ENCODE measurements around the gene LRRC4C. TPM values are rescaled to one million over a fixed set of nuclear protein-coding genes. Genes with fewer than 3 reads are reported as not detected.
A peak's percentile ranks its signal among the peaks of the same experiment; 100 is the strongest.
"Not testable (repeated sequence)": the region's sequence is repeated elsewhere in the genome, so short reads cannot be mapped to it uniquely, and the experiment has no call there.

The LRRC4C gene
- polyA plus RNA-seq, 4 donors, result 12.5 to 29.0 (median 15.0) TPM

- DNase-seq (ENCODE audit: low read depth in 4 of 4, low spot score in 3 of 4), result no peak
Measured at GRCh38 chr11:40938002-40938401, 521.5 kb downstream of the LRRC4C start.

- DNase-seq (ENCODE audit: low read depth in 4 of 4, low spot score in 3 of 4), result no peak
Measured at GRCh38 chr11:40924915-40925314, 534.5 kb downstream of the LRRC4C start.

DNA sequence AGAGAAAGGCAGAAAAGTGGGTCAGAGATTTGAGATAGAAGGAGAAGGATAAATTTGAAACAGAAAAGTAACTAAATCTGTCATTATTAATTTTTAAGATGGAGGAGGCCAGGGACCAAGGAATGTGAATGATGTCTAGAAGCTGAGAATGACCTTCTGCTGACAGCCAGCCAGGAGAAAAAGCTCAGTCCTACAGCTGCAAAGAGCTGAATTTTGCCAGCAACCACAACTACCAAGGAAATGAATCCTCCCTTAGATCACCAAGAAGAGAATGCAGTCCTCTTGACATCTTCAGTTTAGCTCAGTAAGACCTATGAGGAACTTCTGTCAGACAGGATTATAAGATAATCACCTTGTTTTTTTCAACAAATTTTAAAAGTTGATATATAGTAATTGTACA lies 538.2 kb downstream of the LRRC4C start:
- DNase-seq (ENCODE audit: low read depth in 4 of 4, low spot score in 3 of 4), result no peak

DNA sequence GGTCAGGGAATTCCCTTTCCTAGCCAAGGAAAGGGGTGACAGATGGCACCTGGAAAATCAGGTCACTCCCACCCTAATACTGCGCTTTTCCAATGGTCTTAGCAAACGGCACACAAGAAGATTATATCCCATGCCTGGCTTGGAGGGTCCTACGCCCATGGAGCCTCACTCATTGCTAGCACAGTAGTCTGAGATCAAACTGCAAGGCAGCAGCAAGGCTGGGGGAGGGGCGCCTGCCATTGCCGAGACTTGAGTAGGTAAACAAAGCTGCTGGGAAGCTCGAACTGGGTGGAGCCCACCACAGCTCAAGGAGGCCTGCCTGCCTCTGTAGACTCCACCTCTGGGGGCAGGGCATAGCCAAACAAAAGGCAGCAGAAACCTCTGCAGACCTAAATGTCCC lies 548.7 kb downstream of the LRRC4C start:
- not testable (repeated sequence) for DNase-seq (ENCODE audit: low read depth in 4 of 4, low spot score in 3 of 4)

DNA sequence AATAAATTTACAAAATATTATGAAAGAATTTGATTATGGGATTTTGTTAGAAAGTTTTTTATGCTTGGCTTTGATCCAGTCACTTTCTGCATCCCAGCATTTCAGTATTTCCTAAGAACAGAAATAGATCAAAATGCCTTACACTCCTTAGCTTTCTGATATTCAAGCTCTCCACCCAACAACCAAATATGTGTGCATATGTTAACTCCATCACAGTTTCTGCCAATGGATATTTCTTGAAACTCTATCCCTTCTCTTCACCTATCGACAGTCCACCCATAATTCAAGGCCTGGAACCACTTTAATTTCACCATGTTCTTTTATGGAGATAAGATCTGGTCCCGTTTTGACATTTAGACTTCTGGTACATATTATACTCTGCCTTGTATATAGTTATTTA lies 565.0 kb downstream of the LRRC4C start:
- no peak for DNase-seq (ENCODE audit: low read depth in 4 of 4, low spot score in 3 of 4)

DNA sequence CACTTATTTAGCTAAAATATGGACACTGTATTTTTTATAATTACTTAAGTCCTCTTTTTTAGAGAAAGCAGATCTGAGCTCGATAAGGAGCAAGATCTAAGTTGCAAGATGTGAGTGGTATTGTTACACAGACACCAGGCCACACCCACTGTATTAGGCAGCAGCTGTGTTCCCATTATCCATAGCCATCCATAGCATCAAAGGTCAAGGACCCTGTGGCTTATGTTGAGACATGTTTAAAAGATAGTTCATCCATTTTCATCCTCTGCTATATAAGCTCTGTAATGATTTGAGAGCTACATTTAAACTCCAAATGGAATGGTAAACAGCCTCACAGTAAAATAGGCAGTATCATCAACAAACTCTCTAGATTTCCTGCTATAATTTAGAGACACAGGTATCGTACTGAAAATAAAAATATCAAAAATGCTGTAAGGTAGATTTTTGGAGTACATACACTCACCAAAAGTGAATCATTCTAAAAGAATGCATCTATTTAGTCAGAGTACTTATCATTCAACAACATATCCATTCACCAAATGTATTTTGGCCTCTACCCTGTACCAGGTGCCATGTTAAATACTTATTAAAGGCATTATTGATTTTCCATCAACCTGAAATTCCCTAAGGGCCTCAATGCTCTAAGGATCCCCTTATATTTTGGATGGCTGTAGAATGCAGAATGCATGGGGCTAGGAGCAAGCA lies 574.0 kb downstream of the LRRC4C start:
- no peak for DNase-seq (ENCODE audit: low read depth in 4 of 4, low spot score in 3 of 4)

- DNase-seq (ENCODE audit: low read depth in 4 of 4, low spot score in 3 of 4), result no peak
Measured at GRCh38 chr11:40882301-40882700, 577.2 kb downstream of the LRRC4C start.

DNA sequence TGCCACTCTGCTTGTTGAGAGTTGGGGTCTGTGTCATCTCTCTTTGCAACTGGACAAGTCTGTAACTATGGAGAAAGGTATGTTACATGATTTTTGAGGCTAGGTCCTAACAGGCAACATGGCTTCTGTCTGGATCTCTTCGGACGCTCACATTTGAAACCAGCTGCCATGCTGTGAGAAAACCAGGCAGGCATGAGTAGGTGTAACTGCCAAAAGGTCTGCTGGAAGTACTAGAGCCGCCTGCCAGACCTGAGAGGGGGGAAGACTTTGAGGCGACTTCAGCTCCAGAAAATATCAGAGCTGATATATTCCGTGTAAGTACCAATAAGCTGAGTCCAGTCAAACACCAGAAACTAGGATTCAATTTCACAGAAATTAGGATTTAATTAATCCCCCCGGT lies 579.5 kb downstream of the LRRC4C start:
- DNase-seq (ENCODE audit: low read depth in 4 of 4, low spot score in 3 of 4), result no peak

DNA sequence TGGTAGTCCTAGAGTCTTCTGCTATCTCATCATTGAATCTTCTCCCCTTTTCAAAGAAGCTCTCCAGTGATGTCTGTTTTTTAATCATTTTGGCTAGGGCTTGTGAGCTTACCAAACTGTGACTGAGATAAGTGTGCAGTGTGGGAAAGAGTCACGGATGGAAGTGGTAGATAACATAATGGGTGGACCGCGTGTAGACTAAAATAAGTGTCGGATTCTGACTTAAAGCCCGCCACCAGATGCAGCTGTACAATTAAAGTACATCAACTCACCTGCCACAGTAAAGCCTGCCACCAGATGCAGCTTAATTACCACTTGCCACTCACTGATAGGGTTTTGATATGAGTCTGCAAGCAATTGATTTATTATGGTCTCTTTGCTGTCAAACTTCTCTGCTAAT lies 581.5 kb downstream of the LRRC4C start:
- no peak for DNase-seq (ENCODE audit: low read depth in 4 of 4, low spot score in 3 of 4)

GRCh38 chr11:40877256-40877655 lies 582.2 kb downstream of the LRRC4C start:
- DNase-seq (ENCODE audit: low read depth in 4 of 4, low spot score in 3 of 4), result no peak

DNA sequence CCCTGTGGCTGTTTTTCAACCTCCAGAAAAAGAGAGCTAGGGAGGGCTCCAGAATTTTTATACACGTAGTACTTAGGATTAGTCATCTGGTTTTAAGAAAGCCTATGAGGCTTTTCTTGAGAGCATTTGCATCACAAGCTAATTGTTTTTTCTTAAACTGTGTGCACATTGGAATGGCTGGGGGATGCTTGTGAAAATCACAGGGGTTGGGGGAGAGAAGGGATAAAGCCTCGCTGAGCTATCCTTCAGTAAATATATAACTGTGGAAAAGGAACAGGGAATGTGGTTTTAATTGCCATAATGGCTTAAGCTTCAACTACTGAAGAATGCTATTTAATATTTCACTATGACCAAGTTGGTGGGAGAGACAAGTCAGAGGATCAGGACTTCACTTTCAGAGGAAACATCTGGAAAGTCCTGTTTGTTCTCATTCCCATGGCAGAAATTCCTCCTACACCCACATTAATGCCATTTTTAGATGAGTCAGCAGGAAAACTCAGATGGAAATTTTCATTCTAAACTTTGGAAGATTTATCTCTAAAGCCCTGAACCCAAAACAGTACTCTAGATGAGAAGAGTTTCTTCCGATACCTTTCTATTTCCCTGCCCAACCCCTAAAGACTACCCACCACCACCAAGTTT lies 591.3 kb downstream of the LRRC4C start:
- DNase-seq (ENCODE audit: low read depth in 4 of 4, low spot score in 3 of 4), result peak in 2 of 4 donors; percentile 3 to 7

DNA sequence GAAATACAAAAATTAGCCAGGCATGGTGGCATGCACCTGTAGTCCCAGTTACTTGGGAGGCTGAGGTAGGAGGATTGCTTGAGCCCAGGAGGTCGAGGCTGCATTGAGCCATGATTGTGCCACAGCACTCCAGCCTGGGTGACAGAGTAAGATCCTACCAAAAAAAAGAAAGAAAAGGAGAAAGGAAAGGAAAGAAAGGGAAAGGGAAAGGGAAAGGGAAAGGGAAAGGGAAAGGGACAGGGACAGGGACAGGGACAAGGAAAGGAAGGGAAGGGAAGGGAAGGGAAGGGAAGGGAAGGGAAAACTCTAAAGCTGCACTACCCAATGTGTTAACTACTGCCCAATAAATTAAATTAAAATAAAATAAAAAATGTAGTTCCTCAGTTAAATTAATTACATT lies 601.7 kb downstream of the LRRC4C start:
- not testable (repeated sequence) for DNase-seq (ENCODE audit: low read depth in 4 of 4, low spot score in 3 of 4)

- DNase-seq (ENCODE audit: low read depth in 4 of 4, low spot score in 3 of 4), result no peak
Measured at GRCh38 chr11:40842750-40843339, 616.6 kb downstream of the LRRC4C start.

GRCh38 chr11:40841231-40841630 lies 618.2 kb downstream of the LRRC4C start:
- DNase-seq (ENCODE audit: low read depth in 4 of 4, low spot score in 3 of 4), result no peak

- no peak for DNase-seq (ENCODE audit: low read depth in 4 of 4, low spot score in 3 of 4)
Measured at GRCh38 chr11:40838181-40838683, 621.2 kb downstream of the LRRC4C start.

DNA sequence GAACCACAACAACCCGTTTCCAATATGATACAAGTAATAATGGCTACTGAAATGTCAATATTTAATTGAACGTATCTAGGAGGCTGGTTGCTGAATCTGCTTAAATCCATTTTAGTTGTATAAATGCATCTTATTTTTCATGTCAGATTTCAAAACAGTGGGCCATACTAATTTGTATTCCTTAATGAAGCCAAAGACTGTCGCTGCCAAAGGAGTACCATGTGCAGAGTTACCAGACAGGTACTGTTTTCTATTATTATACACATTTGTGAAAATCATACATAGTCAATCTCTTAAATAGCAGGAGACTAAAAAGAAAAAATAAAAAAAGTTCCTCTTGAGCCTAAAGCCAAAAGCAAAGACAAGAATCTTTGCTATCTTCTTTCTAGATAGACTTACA lies 632.3 kb downstream of the LRRC4C start:
- no peak for DNase-seq (ENCODE audit: low read depth in 4 of 4, low spot score in 3 of 4)

GRCh38 chr11:40826601-40827000 lies 632.9 kb downstream of the LRRC4C start:
- DNase-seq (ENCODE audit: low read depth in 4 of 4, low spot score in 3 of 4), result no peak

DNA sequence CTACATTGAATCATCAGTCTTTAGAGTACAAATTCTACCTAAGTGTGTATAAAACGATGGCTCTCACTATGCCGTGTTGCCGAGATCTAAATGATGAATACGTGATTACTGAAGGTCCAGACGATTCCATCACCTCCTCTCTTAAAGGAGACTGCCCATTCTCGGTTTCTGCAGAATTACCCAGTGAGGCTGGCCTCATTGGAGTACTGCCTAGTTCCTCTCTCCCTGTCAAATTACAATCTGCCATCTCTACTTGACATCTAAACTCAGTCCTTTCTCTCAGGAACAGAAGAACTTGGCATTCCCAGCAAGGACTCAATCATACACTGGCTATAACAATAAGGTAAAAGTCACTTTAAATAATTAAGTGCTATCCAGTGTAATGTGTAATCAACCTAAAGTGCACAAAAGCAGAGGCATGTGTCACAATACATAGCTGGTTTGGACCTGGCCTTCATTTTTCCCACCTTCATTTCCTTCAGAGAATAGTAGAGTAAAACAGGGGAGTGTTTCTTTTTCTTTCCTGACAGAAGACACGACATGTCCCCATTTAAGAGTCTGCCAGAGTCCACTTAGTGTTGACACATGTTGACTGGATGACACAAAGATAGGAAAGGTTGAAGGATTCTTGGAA lies 634.1 kb downstream of the LRRC4C start:
- DNase-seq (ENCODE audit: low read depth in 4 of 4, low spot score in 3 of 4), result no peak

- DNase-seq (ENCODE audit: low read depth in 4 of 4, low spot score in 3 of 4), result no peak
Measured at GRCh38 chr11:40819230-40819629, 640.2 kb downstream of the LRRC4C start.

DNA sequence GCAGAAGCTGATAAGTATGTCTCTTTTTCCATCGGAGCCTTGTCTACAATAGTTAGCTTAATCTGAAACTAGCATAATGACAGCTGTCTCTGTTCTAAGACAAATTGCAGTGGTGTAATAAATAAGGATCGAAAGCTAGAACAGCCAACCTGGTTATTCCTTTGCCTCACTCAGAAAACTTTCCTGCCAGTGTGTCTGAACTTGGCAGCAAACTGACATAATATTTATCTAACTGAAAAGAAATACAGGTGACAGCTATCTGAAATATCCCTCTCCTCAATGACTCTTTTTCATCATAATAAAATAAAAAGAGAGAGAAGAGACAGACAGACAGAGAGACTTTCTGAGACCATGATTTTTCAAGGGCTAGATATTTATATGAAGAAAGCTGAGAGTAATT lies 642.5 kb downstream of the LRRC4C start:
- DNase-seq (ENCODE audit: low read depth in 4 of 4, low spot score in 3 of 4), result no peak

DNA sequence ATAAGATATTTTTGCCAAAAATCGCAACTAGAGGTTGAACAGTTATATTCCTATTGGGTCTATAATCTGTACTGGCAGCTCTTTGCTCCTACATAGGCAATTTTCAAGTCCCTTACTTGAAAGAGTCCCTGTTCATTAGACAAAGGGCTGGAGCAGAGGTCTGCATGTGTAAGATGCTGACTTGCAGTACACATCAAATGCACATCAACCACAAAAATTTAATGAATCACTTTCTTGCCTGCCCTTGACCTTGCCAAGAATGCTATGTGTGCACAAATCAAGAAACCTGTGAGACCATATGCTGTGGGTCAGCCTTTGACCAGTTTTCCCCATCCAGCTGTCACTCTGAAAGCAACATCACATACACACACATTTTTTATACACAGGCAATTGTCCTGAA lies 661.5 kb downstream of the LRRC4C start:
- no peak for DNase-seq (ENCODE audit: low read depth in 4 of 4, low spot score in 3 of 4)

All from left renal pelvis (tissue), 4 donors.